H1 (cell line): Measurements from ENCODE around the gene SNX32. TPM values are rescaled to one million over a fixed set of nuclear protein-coding genes. Genes with fewer than 3 reads are reported as not detected.

Source experiments
- CEBPB ChIP-seq: IDR thresholded peaks from 2 replicates; pipeline ENCODE4 v1.6.1; 2012; ENCODE audit warnings: low read depth, low read length
- E2F6 ChIP-seq: IDR thresholded peaks from 2 replicates; pipeline ENCODE4 v1.6.1; 2012; ENCODE audit warnings: inconsistent platforms
- EZH2 ChIP-seq: fragments of 200-600 bp; sonication (generic); IDR thresholded peaks from 2 replicates; pipeline ENCODE4 v1.7.1; 2012; ENCODE audit warnings: low read depth, mild to moderate bottlenecking, moderate library complexity, low read length, inconsistent platforms; ENCODE audit not compliant: severe bottlenecking
- HDAC6 ChIP-seq: IDR thresholded peaks from one replicate; pipeline ENCODE4 v1.7.1; 2012; ENCODE audit warnings: low read depth, mild to moderate bottlenecking, inconsistent platforms, low read length, moderate library complexity
- SIN3A ChIP-seq, 2 experiments: IDR thresholded peaks in 1 of 2; conservative IDR thresholded peaks in 1 of 2; 2 replicates each; pipeline ENCODE4 v1.6.1; 2011 to 2012; ENCODE audit warnings: low read length in 2 of 2, improper control_type of control experiment in 1 of 2, low read depth in 1 of 2, mild to moderate bottlenecking in 1 of 2
- SUZ12 ChIP-seq: fragments of 200-600 bp; sonication (generic); IDR thresholded peaks from 2 replicates; pipeline ENCODE4 v1.6.1; 2012; ENCODE audit warnings: mild to moderate bottlenecking, inconsistent platforms, low read length, moderate library complexity, mixed read lengths
- polyA plus RNA-seq, 7 experiments: library from polyadenylated mRNA; depleted of rRNA in 3 of 7; stranded (reverse) in 5 of 7; unstranded in 2 of 7; fragments of >200 nt in 5 of 7; fragments of 200-250 nt in 2 of 7; gene quantifications; 1 replicate in 5 of 7; 2 replicates in 1 of 7; 4 replicates in 1 of 7; pipeline versions ENCODE4 v1.2.1 to v1.2.3, GENCODE V29; 2011 to 2013; ENCODE audit warnings: missing spikeins in 2 of 7, mixed read lengths in 2 of 7
- total RNA-seq: library from RNA; stranded (reverse); fragmentation: NEBNext Ultra II Directional; extraction: Animal tissue kit (Norgen Biotek cat#: 25700); gene quantifications from 2 replicates; pipeline ENCODE4 v1.2.1, GENCODE V29; 2021

Gene SNX32
- total and polyA plus RNA-seq, 2 of the 8 experiments (the other 6 are each of a cell fraction or from before 2014, with no cell fraction given): 0.76 to 2.2 TPM

GRCh38 chr11:65786008-65786785 is 47.6 kb upstream of the SNX32 start (continued):
- peak; percentile 74; the same call in 1 of the 2 replicates for TF ChIP-seq SUZ12
- peak; percentile 66 for TF ChIP-seq E2F6
- TF ChIP-seq CEBPB: no peak
- TF ChIP-seq EZH2: peak; percentile 76
- TF ChIP-seq HDAC6: no peak
- TF ChIP-seq SIN3A (conservative IDR thresholded peaks at IDR 0.05 in 1 of 2, IDR thresholded peaks at IDR 0.05 in 1 of 2; ENCODE audit: low read depth in 1 of 2, low read length in 2 of 2): 0 out of 4 replicates have a peak, but pooled peaks of 1 of the 2 experiments have one; percentile 21
